OCI-LY1 (cell line): ENCODE measurements around the gene ROR2.

Experiments
- H2AFZ ChIP-seq: fragments of 200-600 bp; sonication (generic), shearing (Covaris generic); 2 replicates; pipeline ENCODE4 v1.6.0; 2014; ENCODE audit warnings: antibody characterized with exemption, mild to moderate bottlenecking, low read length
- H3F3A ChIP-seq: fragments of 200-600 bp; sonication (generic), shearing (Covaris generic); 2 replicates; pipeline ENCODE4 v1.6.0; 2014; ENCODE audit warnings: mild to moderate bottlenecking, antibody characterized with exemption, low read length, moderate library complexity; ENCODE audit not compliant: insufficient read depth
- H3K27ac ChIP-seq: fragments of 200-600 bp; sonication (generic); 2 replicates; pipeline ENCODE4 v1.5.1; 2014; ENCODE audit warnings: low read length, mixed run types, mild to moderate bottlenecking, low read depth; ENCODE audit not compliant: poor library complexity, severe bottlenecking
- H3K27me3 ChIP-seq: fragments of 200-600 bp; sonication (generic); 2 replicates; pipeline ENCODE4 v1.6.0; 2014; ENCODE audit warnings: antibody characterized with exemption, mild to moderate bottlenecking, low read length, moderate library complexity; ENCODE audit not compliant: insufficient read depth
- H3K36me3 ChIP-seq: fragments of 200-600 bp; sonication (generic); 2 replicates; pipeline ENCODE4 v1.6.1; 2014; ENCODE audit warnings: mild to moderate bottlenecking, antibody characterized with exemption, low read length, moderate library complexity, mixed read lengths; ENCODE audit not compliant: insufficient read depth
- H3K4me1 ChIP-seq: fragments of 200-600 bp; sonication (generic); 2 replicates; pipeline ENCODE4 v1.5.1; 2014; ENCODE audit warnings: mild to moderate bottlenecking, low read length, moderate library complexity; ENCODE audit not compliant: insufficient read depth, severe bottlenecking
- H3K4me2 ChIP-seq: fragments of 200-600 bp; sonication (generic), shearing (Covaris generic); 2 replicates; pipeline ENCODE4 v1.6.1; 2014; ENCODE audit warnings: low read length
- H3K4me3 ChIP-seq: fragments of 200-600 bp; sonication (generic); 2 replicates; pipeline ENCODE4 v1.5.1; 2014; ENCODE audit warnings: low read length, low read depth, mild to moderate bottlenecking, mixed read lengths; ENCODE audit not compliant: poor library complexity, severe bottlenecking
- H3K79me2 ChIP-seq: fragments of 200-600 bp; shearing (Covaris generic); 2 replicates; pipeline ENCODE4 v1.6.1; 2016; ENCODE audit warnings: mixed run types, low read length, mixed read lengths; ENCODE audit not compliant: insufficient read depth
- H3K9ac ChIP-seq: fragments of 200-600 bp; sonication (generic), shearing (Covaris generic); 2 replicates; pipeline ENCODE4 v1.6.1; 2014; ENCODE audit warnings: mild to moderate bottlenecking, low read length, mixed read lengths
- H3K9me2 ChIP-seq: fragments of 200-600 bp; sonication (generic), shearing (Covaris generic); 2 replicates; pipeline ENCODE4 v1.6.1; 2014; ENCODE audit warnings: low read depth, mild to moderate bottlenecking, low read length, mixed read lengths
- H3K9me3 ChIP-seq: fragments of 200-600 bp; shearing (Covaris generic); 2 replicates; pipeline ENCODE4 v1.6.1; 2014; ENCODE audit warnings: low read length, mixed read lengths
- H4K20me1 ChIP-seq: fragments of 200-600 bp; sonication (generic), shearing (Covaris generic); 2 replicates; pipeline ENCODE4 v1.6.0; 2016; ENCODE audit warnings: mild to moderate bottlenecking, low read length; ENCODE audit not compliant: insufficient read depth
- CTCF ChIP-seq: fragments of 200-600 bp; sonication (generic), shearing (Covaris generic); IDR thresholded peaks from 2 replicates; pipeline ENCODE4 v1.5.1; 2017; ENCODE audit warnings: mild to moderate bottlenecking, antibody characterized with exemption, low read length, moderate library complexity, mixed read lengths
- EZH2 ChIP-seq: fragments of 200-600 bp; sonication (generic), shearing (Covaris generic); IDR thresholded peaks from 2 replicates; pipeline ENCODE4 v1.8.0; 2017; ENCODE audit warnings: borderline replicate concordance, mixed run types, mild to moderate bottlenecking, antibody characterized with exemption, low read length, moderate library complexity, mixed read lengths

ROR2 gene

GRCh38 chr9:91744114-91744513 is 205.9 kb downstream of the ROR2 start:
- Histone ChIP-seq H3K4me1 (no peaks in the 10 kb centered on the region), H3K79me2 (no peaks in the 10 kb centered on the region), H3K9me3 (no peaks in the 10 kb centered on the region), H2AFZ (no peak overlapping the region), H3K9ac (no peak overlapping the region), H3K9me2 (no peaks in the 10 kb centered on the region), H3K4me3 (no peak overlapping the region), H3K27ac (no peak overlapping the region), H3K36me3 (no peaks in the 10 kb centered on the region), H4K20me1 (no peaks in the 10 kb centered on the region), H3F3A (no peaks in the 10 kb centered on the region), H3K27me3 (no peaks in the 10 kb centered on the region), H3K4me2 (no peak overlapping the region)
- TF ChIP-seq CTCF (no peak), EZH2 (no peak)

GRCh38 chr9:91741522-91741921 is 208.5 kb downstream of the ROR2 start:
- no peaks in the 10 kb centered on the region for H3K4me1 ChIP-seq
- no peak overlapping the region for H3K4me3 ChIP-seq

GRCh38 chr9:91740701-91741100 is 209.3 kb downstream of the ROR2 start:
- Histone ChIP-seq H4K20me1 (no peaks in the 10 kb centered on the region), H3F3A (no peaks in the 10 kb centered on the region), H3K9me3 (no peaks in the 10 kb centered on the region), H3K27ac (no peak overlapping the region), H3K79me2 (no peaks in the 10 kb centered on the region), H2AFZ (no peak overlapping the region), H3K9me2 (no peaks in the 10 kb centered on the region), H3K9ac (no peak overlapping the region), H3K4me1 (no peaks in the 10 kb centered on the region), H3K36me3 (no peaks in the 10 kb centered on the region), H3K4me2 (no peak overlapping the region), H3K4me3 (no peak overlapping the region), H3K27me3 (no peaks in the 10 kb centered on the region)
- TF ChIP-seq EZH2 (no peak), CTCF (no peak)

More at GRCh38 chr9:91741522-91741921, 208.5 kb downstream of the ROR2 start:
- Histone ChIP-seq H3K36me3 (no peaks in the 10 kb centered on the region), H3K9me2 (no peaks in the 10 kb centered on the region), H3K9me3 (no peaks in the 10 kb centered on the region), H3K79me2 (no peaks in the 10 kb centered on the region), H3F3A (no peaks in the 10 kb centered on the region), H4K20me1 (no peaks in the 10 kb centered on the region), H3K27ac (no peak overlapping the region), H3K9ac (no peak overlapping the region), H3K4me2 (no peak overlapping the region), H2AFZ (no peak overlapping the region), H3K27me3 (no peaks in the 10 kb centered on the region)
- TF ChIP-seq EZH2 (no peak), CTCF (no peak)
